ENCODE results near the gene SKAP1. TPM values are rescaled to one million over a fixed set of nuclear protein-coding genes. Genes with fewer than 3 reads are reported as not detected.

The SKAP1 gene
- total RNA-seq, 1 donor from 2014 or later: 112 TPM

DNA sequence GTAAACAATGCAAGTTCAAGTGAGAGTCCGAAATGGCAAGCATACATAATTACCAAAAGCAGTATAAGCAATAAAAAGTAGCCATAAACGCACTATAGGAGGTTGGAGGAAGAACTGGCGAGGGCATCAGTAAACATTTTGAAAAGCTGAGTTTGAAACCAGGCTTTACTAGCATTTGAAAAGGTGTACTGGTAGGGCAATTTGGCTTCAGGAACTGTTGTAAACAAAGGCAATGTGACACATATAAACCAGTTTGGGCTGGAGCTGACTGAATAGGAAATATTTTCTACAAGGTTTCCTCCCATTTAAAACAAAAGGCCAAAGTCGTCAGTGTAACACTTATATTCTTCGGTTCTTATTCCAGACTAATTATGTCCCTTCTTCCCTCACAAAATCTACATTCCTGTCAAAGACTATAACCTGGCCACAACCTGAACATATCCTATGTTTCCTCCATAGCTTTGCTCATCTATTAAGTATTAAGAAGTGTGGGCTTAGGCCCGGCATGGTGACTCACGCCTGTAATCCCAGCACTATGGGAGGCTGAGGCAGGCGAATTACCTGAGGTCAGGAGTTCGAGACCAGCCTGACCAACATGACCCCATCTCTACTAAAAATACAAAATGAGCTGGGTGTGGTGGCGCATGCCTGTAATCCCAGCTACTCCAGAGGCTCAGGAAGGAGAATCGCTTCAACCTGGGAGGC is 336.5 kb downstream of the SKAP1 start:
- intact Hi-C loops (cut with micrococcal nuclease): no loop called here

DNA sequence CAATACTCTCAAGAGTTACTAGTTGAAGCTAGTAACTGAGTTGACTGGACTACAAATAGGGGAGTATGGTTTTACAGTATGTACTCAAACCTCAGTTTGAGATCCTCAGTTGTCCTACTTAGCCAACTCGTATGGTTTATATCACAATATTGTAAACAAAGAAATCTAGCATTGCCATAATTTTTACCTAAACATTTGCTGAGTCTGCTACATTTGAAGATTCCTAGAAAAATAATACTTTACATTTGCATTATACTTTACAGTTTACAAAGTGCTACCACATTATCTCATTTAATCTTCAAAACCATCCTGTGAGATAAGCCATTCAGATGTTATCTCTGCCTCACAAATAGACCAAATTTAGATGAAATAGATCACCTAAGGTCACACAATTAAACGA is 345.1 kb downstream of the SKAP1 start:
- intact Hi-C loops (cut with micrococcal nuclease): loop anchor here (5.0 kb wide), 1 partner anchor 532 kb away; the partner anchor contains the start of gene HOXB8

Other genes with a start within 250 kb of the SKAP1 start
- gene HOXB1, start 100.8 kb upstream of the SKAP1 start, total RNA-seq: not detected in 2 replicates
- gene HOXB2, start 114.9 kb upstream of the SKAP1 start, total RNA-seq: 21.8 and 24.0 TPM in 2 replicates
- 6.6 and 6.9 TPM in 2 replicates for gene HOXB4, start 148.1 kb upstream of the SKAP1 start, total RNA-seq
- gene HOXB3, start 160.0 kb upstream of the SKAP1 start, total RNA-seq: 10.0 and 10.7 TPM in 2 replicates
- 0.07 TPM in 1 of 2 replicates, not detected in the other for gene HOXB5, start 163.6 kb upstream of the SKAP1 start, total RNA-seq
- 0.30 TPM in 1 of 2 replicates, not detected in the other for gene HOXB6, start 174.8 kb upstream of the SKAP1 start, total RNA-seq
- gene HOXB7, start 180.8 kb upstream of the SKAP1 start, total RNA-seq: 0.34 and 0.73 TPM in 2 replicates
- not detected in 2 replicates for gene HOXB8, start 185.1 kb upstream of the SKAP1 start, total RNA-seq
- gene HOXB9, start 196.1 kb upstream of the SKAP1 start, total RNA-seq: 0.09 TPM in 2 replicates